Endothelial cell of umbilical vein (primary cell): Measurements from ENCODE around the gene CALN1.

Experiments used
- CTCF ChIP-seq, 2 donors: IDR thresholded peaks; 1 replicate in 1 of 2; 2 replicates in 1 of 2; pipeline ENCODE4 v1.5.1; 2011; ENCODE audit warnings: low read length in 2 of 2, mild to moderate bottlenecking in 2 of 2, moderate library complexity in 2 of 2, control low read depth in 1 of 2, inconsistent platforms in 1 of 2, low read depth in 1 of 2; ENCODE audit not compliant: insufficient read depth in 1 of 2; ENCODE audit errors: extremely low read depth in 1 of 2
- EZH2 ChIP-seq: IDR thresholded peaks from 2 replicates; pipeline ENCODE4 v1.6.1; 2012; ENCODE audit warnings: borderline replicate concordance, low read depth, mild to moderate bottlenecking, moderate library complexity, low read length, inconsistent platforms; ENCODE audit not compliant: severe bottlenecking
- FOS ChIP-seq: IDR thresholded peaks from 2 replicates; pipeline ENCODE4 v1.6.1; 2011; ENCODE audit warnings: mild to moderate bottlenecking, low read length, moderate library complexity, borderline replicate concordance; ENCODE audit not compliant: insufficient read depth
- GATA2 ChIP-seq: IDR thresholded peaks from 2 replicates; pipeline ENCODE4 v1.7.0; 2011; ENCODE audit warnings: low read depth, mild to moderate bottlenecking, moderate library complexity, mixed read lengths, low read length; ENCODE audit not compliant: insufficient read length, insufficient read depth
- JUN ChIP-seq: IDR thresholded peaks from 2 replicates; pipeline ENCODE4 v1.6.1; 2011; ENCODE audit warnings: borderline replicate concordance, low read depth; ENCODE audit not compliant: insufficient read length, insufficient read depth
- MAX ChIP-seq: IDR thresholded peaks from 2 replicates; pipeline ENCODE4 v1.6.1; 2011; ENCODE audit not compliant: insufficient read depth, insufficient read length
- MYC ChIP-seq: IDR thresholded peaks from one replicate; pipeline ENCODE4 v1.6.1; 2011; ENCODE audit warnings: mild to moderate bottlenecking, low read depth, low read length
- POLR2A ChIP-seq: IDR thresholded peaks from 2 replicates; pipeline ENCODE4 v1.6.1; 2012; ENCODE audit warnings: low read depth, mild to moderate bottlenecking, control low read depth, low read length
- POLR2AphosphoS5 ChIP-seq: IDR thresholded peaks from 2 replicates; pipeline ENCODE4 v1.6.1; 2012; ENCODE audit warnings: low read depth, mild to moderate bottlenecking, control low read depth, low read length, moderate library complexity; ENCODE audit not compliant: insufficient read depth

GRCh38 chr7:72112992-72113391 lies 299.1 kb downstream of the CALN1 start:
- TF ChIP-seq POLR2AphosphoS5 = no peak
- TF ChIP-seq CTCF (IDR thresholded peaks at IDR 0.05; ENCODE audit: extremely low read depth in 1 of 2, insufficient read depth in 1 of 2, low read depth in 1 of 2, low read length in 2 of 2) = no peak
- TF ChIP-seq POLR2A = no peak
- TF ChIP-seq EZH2 = no peak
- TF ChIP-seq MYC = no peak
- TF ChIP-seq FOS = no peak
- TF ChIP-seq MAX = no peak
- TF ChIP-seq GATA2 = no peak
- TF ChIP-seq JUN = no peak
